Measurements from ENCODE around the gene PARD3.
A peak's percentile ranks its signal among the peaks of the same experiment; 100 is the strongest.

PARD3 gene

GRCh38 chr10:34698248-34698831 lies 116.8 kb downstream of the PARD3 start:
- DNase-seq (ENCODE audit: insufficient read length, low spot score): no peak

DNA sequence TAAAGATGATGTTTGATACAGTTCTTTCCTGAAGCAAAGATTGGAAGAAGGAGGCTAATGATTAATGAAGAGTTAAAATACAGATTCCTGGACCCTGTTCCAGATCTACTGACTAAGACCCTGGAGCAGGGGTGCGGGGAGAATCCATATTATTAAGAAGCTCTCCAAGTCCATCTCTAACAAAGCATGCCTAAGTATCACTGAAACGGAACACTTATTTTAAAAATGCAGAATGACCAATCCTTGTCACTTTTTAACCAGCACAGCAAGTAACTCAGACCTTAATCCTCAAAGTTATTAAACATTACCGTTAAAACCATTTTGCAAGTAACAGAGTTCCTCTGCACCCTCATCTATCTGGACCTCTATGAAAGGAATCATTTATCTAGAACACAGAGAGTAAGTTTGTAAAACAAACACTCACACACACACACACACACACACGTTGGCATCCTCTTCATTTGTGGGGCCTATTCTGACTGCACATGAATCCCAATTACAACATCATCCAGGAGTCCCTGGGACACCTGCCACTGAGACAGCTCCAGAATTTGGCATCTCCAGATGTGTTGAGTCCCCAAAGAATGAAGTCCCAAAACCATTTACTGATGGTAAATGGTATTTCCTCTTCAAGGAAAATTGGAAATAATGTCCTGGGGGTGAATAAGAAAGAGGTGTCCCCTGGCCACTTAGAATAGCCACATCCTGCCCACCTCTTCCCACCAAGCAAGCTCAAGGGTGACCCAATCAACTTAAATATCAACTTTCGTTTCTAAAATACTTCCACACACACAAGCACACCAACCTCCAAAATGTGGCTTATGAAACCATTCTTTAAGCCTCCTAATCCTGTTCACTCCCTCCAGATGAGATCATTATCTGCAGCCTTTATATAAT lies 117.5 kb downstream of the PARD3 start:
- FAIRE-seq: peak; percentile 64
- no peak for DNase-seq (ENCODE audit: insufficient read length, low spot score)

More at GRCh38 chr10:34698248-34698831, 116.8 kb downstream of the PARD3 start:
- FAIRE-seq: no peak

GRCh38 chr10:34696423-34696822 lies 118.7 kb downstream of the PARD3 start:
- FAIRE-seq: no peak

DNA sequence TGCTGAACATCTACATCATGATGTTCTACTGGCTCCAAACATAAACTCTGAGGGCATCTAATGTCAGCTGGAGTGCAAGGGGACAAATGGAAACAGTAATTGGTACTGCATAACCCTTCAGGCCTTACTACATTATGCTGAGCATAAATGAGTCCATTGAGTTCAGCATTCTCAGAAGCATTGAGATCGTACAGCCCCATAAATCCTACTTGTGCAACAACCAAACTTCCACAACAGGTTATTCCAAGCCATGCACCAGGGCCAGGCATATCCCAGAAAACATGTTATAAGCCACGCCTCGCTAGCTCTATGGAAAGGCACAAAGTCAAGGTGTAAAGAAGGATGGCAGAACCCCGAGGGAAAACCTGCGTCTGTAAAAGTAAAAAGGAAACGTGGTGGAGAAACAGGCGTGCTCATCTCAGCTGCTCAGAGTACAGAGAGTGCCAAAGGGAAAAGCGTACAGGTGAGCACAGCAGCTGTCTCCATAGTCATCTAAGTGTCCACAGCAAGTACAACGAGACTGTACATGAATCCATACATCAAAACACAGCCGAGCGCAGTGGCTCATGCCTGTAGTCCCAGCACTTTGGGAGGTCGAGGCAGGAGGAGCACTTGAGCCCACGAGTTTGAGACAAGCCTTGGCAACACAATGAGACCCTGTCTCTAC lies 124.6 kb downstream of the PARD3 start:
- DNase-seq (ENCODE audit: insufficient read length, low spot score) (no peak), FAIRE-seq (no peak)

More at GRCh38 chr10:34696423-34696822, 118.7 kb downstream of the PARD3 start:
- DNase-seq (ENCODE audit: insufficient read length, low spot score): no peak

DNA sequence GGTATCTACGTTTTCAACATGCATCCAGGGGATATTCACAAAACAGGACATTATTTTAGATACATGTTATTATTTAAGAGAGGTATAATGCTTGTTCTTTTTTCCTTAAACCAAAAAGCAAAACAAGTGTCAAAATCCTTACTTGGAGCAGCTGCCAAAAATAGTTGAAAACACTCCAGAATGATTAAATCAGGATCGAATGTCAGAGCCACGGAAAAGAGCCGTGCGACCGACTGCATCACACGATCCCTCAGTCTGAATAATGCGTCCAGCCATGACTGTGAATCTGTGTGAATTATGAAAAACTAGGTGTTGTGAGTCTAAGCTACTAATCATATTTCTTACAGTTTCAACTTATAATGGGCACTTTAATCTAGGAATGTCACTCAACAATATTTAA lies 126.0 kb downstream of the PARD3 start:
- DNase-seq (ENCODE audit: insufficient read length, low spot score): no peak
- no peak for FAIRE-seq

- FAIRE-seq (peak; percentile 21), DNase-seq (ENCODE audit: insufficient read length, low spot score) (no peak)
Observed at GRCh38 chr10:34687434-34688210, 127.5 kb downstream of the PARD3 start.

DNA sequence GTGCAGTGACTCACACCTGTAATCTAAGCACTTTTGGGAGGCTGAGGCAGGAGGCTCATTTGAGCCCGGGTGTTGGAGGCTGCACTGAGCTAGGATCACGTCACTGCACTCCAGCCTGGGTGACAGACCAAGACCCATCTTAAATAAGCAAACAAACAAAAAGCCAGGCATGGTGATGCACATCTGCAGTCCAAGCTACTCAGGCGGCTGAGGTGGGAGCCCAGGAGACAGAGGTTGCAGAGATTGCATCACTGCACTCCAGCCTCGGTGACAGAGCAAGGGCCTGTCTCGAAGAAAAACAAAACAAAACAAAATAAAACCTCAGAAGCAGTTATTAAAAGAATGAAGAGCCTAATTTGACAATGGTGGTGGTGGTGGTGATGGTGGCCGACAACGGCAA lies 132.5 kb downstream of the PARD3 start:
- DNase-seq (ENCODE audit: insufficient read length, low spot score): no peak

GRCh38 chr10:34681933-34682332 lies 133.2 kb downstream of the PARD3 start:
- DNase-seq (ENCODE audit: insufficient read length, low spot score) (no peak), FAIRE-seq (peak; percentile 8)

More for the DNA sequence above, 132.5 kb downstream of the PARD3 start:
- FAIRE-seq: no peak

DNA sequence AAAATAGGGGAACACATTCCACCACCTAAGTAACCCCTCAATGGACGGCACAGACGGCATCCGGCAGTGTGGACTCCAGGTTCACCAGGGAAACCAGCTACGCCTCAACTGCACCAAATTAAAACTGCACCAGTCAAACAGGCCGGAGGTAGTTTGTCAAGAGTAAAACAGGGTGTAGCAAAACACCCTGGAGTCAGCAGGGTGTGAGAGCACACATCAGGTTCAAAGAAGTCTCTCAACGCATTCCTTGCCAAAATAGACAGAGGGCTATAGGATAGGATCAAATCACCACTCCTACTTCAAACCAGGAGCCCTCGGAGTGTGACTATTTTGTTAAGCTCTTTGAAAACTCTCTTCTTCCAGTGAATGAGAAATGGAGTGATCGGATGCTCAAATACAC lies 135.9 kb downstream of the PARD3 start:
- DNase-seq (ENCODE audit: insufficient read length, low spot score): no peak
- FAIRE-seq: no peak

DNA sequence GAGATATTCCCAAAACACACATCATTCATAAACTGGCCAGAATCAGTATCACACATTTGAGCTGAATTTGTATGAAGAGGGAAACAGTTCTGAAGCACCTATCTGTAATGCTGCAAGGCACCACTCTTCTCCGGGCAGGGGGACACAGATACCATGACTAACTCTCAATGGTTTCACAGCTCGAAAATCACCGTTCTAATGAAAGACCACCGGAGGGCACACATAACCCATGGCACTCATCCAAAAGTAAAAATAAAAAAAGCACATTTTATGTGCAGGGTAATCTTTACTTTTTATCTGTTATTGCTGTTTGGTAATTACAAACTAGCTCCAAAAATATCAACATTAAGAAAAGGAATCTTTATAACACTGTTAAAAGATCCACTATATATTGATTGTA lies 137.5 kb downstream of the PARD3 start:
- FAIRE-seq (peak; percentile 37), DNase-seq (ENCODE audit: insufficient read length, low spot score) (no peak)

- FAIRE-seq: no peak
Observed at GRCh38 chr10:34677132-34677531, 138.0 kb downstream of the PARD3 start.

DNA sequence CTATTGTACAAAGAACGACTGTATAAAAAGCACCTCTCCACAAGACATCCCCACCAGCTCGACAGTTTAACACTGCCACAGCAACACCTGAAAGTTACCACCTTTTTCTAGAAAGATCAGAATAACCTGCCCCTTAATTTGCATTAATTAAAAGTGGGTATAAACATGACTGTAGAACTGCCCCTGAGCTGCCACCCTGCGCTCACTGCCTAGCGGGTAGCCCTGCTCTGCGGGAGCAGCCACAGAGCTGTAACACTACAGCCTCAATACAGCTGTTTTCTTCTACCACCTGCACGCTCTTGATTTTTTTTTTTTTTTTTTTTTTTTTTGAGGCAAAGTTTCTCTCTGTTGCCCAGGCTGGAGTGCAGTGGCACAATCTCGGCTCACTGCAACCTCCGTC lies 140.9 kb downstream of the PARD3 start:
- DNase-seq (ENCODE audit: insufficient read length, low spot score) (no peak), FAIRE-seq (no peak)

More at GRCh38 chr10:34677132-34677531, 138.0 kb downstream of the PARD3 start:
- DNase-seq (ENCODE audit: insufficient read length, low spot score): no peak

DNA sequence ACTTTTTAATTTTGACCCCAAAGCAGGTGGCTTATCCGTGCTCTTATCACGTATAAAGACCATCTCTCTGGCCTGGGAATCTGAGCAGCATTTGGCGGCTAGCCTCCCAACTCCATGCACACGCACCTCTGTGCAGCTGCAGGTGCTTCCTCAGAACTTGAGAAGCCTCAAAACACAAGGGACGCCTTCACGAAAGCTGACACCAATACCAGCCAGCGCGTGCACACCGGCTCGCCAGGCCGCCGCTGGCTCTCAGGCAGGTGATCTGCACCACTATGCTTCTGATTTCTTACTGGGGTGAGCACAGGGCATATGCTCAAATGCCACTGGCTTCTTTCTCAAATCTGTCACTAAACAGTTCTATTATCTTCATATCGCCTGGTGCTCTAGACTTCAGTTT lies 145.0 kb downstream of the PARD3 start:
- FAIRE-seq (no peak), DNase-seq (ENCODE audit: insufficient read length, low spot score) (no peak)

DNA sequence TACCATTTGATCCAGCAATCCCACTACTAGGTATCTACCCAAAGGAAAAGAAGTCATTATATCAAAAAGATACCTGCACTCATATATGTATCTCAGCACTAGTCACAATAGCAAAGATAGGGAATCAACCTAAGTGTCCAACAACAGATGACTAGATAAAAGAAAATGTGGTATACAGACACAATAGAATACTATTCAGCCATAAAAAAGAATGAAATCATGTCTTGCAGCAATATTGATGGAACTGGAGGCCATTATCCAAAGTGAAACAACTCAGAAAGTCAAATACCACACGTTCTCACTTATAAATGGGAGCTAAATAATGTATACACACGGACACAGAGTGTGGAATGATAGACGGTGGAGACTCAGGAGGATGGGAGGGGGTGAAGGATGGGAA lies 146.0 kb downstream of the PARD3 start:
- DNase-seq (ENCODE audit: insufficient read length, low spot score): no peak
- no peak for FAIRE-seq

- FAIRE-seq (peak; percentile 84), DNase-seq (ENCODE audit: insufficient read length, low spot score) (no peak)
Observed at GRCh38 chr10:34667177-34667576, 147.9 kb downstream of the PARD3 start.

GRCh38 chr10:34666008-34666704 lies 148.9 kb downstream of the PARD3 start:
- FAIRE-seq: peak; percentile 94
- peak; percentile 22 for DNase-seq (ENCODE audit: insufficient read length, low spot score)

- DNase-seq (ENCODE audit: insufficient read length, low spot score): no peak
- no peak for FAIRE-seq
Observed at GRCh38 chr10:34664706-34665105, 150.4 kb downstream of the PARD3 start.

GRCh38 chr10:34661580-34661979 lies 153.5 kb downstream of the PARD3 start:
- DNase-seq (ENCODE audit: insufficient read length, low spot score): no peak
- peak; percentile 35 for FAIRE-seq

DNA sequence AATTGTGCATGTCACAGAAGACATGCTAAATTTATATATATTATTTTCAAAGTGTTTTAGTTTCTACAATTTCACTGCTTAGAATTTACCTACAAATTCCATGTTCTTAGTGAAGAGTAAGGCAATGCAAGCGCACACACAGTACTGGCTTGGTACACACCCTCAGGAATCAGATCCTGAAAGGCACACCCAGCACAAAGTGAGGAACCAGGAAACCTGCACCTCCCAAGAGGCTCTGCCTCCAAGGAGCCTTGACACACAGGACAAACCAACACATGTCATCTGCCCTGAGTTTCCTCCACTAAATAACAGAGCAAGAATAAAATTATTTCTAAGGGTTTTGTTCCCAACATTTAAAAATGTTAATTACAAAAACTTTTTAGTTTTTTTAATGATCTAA lies 156.2 kb downstream of the PARD3 start:
- DNase-seq (ENCODE audit: insufficient read length, low spot score) (no peak), FAIRE-seq (no peak)

DNA sequence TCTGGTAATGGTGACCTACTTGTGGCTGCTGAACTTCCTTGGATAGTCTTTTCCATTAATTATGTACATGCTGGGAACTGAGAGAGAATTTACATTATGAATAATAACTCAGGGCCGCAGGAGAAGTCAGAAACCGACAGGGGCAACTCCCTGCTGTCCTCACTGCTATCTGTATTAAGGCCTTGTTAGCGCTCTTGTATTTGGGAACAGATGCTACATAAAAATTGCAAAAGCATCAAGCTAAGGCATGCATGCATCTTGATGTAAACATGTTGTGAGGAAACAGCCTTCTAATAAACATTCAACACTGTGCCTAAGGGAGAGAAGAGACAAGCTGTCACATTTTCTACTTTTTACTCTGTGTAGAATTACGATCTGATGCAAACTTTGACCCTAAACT lies 158.4 kb downstream of the PARD3 start:
- FAIRE-seq (no peak), DNase-seq (ENCODE audit: insufficient read length, low spot score) (no peak)
